ENCODE results near the gene SLC22A17. TPM values are rescaled to one million over a fixed set of nuclear protein-coding genes. Genes with fewer than 3 reads are reported as not detected.

SLC22A17 gene
- total and polyA plus RNA-seq, 2 of the 13 experiments (the other 11 are each of a cell fraction or from before 2014, with no cell fraction given): 0.95 to 1.1 TPM

DNA sequence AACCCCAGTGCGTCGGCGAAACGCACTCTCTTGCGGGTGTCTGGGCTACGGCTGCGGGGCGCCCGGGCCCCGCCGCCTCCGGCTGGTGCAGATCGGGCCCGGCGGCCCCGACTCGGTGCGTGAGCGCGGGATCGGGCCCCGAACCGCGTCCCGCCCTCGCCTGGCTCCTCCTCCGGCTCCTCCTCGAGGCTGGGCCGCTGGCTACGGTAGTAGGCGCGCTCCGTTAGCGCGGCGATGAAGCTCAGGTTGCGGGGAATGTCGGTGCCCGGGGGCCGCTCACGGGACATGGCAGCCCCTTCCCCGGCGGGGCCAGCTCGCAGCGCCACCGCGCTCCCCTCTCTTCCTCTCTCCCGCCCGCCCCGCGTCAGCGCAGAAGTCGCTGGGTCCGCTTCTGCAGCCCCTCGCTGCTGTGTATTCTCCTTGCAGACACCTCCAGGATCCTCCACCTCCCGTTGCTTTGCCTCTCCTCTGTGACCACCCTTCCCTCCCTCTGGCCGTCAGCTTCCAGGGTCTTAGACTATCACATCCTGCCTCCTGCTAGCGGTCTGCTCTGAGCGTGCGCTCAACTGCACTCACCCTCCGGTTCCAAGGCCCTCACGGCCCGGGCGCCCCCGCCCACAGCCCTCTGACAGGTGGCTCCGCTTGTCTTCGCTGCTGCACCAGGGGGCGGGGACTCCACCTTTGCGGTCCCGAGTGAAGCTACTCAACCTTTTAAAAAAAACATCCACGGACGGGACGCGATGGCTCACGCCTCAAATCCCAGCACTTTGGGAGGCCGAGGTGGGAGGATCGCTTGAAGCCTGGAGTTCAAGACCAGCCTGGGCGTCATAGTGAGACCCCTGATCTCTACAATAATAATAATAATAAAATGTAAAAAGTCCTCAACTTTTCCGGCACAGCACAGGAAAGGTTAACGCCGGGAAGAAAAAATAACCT, 50.1 kb downstream of the SLC22A17 start, which contains the start of gene PPP1R3E (continued):
- TF ChIP-seq ZNF484 (CRISPR knock-in tag; IDR thresholded peaks at IDR 0.05; ENCODE audit: borderline replicate concordance, low read depth) (no peak), ARID2 (CRISPR knock-in tag; IDR thresholded peaks at IDR 0.05; ENCODE audit: borderline replicate concordance) (no peak), ZNF335 (CRISPR knock-in tag; IDR thresholded peaks at IDR 0.05) (peak; percentile 32; the same call in 1 of the 2 replicates), ZSCAN21 (CRISPR knock-in tag; IDR thresholded peaks at IDR 0.05; ENCODE audit: borderline replicate concordance) (no peak; the same call in 1 of the 2 replicates), CHD2 (IDR thresholded peaks at IDR 0.05; ENCODE audit: low read depth, low read length) (no peak), NONO (IDR thresholded peaks at IDR 0.05) (no peak), NONO (CRISPR knock-in tag; conservative IDR thresholded peaks at IDR 0.05) (no peak), XBP1 (CRISPR knock-in tag; IDR thresholded peaks at IDR 0.05) (no peak), GABPB1 (CRISPR knock-in tag; IDR thresholded peaks at IDR 0.05) (peak; percentile 58), ZMYM2 (CRISPR knock-in tag; IDR thresholded peaks at IDR 0.05) (peak; percentile 96), MYNN (CRISPR knock-in tag; IDR thresholded peaks at IDR 0.05; ENCODE audit: low read depth) (no peak), CBX5 (CRISPR knock-in tag; IDR thresholded peaks at IDR 0.05; ENCODE audit: borderline replicate concordance) (peak; percentile 89; the same call in 1 of the 2 replicates)
- TF ChIP-seq, protein P1, sequence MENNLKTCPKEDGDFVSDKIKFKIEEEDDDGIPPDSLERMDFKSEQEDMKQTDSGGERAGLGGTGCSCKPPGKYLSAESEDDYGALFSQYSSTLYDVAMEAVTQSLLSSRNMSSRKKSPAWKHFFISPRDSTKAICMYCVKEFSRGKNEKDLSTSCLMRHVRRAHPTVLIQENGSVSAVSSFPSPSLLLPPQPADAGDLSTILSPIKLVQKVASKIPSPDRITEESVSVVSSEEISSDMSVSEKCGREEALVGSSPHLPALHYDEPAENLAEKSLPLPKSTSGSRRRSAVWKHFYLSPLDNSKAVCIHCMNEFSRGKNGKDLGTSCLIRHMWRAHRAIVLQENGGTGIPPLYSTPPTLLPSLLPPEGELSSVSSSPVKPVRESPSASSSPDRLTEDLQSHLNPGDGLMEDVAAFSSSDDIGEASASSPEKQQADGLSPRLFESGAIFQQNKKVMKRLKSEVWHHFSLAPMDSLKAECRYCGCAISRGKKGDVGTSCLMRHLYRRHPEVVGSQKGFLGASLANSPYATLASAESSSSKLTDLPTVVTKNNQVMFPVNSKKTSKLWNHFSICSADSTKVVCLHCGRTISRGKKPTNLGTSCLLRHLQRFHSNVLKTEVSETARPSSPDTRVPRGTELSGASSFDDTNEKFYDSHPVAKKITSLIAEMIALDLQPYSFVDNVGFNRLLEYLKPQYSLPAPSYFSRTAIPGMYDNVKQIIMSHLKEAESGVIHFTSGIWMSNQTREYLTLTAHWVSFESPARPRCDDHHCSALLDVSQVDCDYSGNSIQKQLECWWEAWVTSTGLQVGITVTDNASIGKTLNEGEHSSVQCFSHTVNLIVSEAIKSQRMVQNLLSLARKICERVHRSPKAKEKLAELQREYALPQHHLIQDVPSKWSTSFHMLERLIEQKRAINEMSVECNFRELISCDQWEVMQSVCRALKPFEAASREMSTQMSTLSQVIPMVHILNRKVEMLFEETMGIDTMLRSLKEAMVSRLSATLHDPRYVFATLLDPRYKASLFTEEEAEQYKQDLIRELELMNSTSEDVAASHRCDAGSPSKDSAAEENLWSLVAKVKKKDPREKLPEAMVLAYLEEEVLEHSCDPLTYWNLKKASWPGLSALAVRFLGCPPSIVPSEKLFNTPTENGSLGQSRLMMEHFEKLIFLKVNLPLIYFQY (CRISPR knock-in tag; IDR thresholded peaks at IDR 0.05; ENCODE audit: borderline replicate concordance): peak; percentile 6; the same call in 1 of the 2 replicates
- TF ChIP-seq, protein P2, sequence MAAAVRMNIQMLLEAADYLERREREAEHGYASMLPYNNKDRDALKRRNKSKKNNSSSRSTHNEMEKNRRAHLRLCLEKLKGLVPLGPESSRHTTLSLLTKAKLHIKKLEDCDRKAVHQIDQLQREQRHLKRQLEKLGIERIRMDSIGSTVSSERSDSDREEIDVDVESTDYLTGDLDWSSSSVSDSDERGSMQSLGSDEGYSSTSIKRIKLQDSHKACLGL (CRISPR knock-in tag; IDR thresholded peaks at IDR 0.05): peak; percentile 55
- TF ChIP-seq, protein P3, sequence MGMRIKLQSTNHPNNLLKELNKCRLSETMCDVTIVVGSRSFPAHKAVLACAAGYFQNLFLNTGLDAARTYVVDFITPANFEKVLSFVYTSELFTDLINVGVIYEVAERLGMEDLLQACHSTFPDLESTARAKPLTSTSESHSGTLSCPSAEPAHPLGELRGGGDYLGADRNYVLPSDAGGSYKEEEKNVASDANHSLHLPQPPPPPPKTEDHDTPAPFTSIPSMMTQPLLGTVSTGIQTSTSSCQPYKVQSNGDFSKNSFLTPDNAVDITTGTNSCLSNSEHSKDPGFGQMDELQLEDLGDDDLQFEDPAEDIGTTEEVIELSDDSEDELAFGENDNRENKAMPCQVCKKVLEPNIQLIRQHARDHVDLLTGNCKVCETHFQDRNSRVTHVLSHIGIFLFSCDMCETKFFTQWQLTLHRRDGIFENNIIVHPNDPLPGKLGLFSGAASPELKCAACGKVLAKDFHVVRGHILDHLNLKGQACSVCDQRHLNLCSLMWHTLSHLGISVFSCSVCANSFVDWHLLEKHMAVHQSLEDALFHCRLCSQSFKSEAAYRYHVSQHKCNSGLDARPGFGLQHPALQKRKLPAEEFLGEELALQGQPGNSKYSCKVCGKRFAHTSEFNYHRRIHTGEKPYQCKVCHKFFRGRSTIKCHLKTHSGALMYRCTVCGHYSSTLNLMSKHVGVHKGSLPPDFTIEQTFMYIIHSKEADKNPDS (CRISPR knock-in tag; IDR thresholded peaks at IDR 0.05): no peak
- TF ChIP-seq, protein P4, sequence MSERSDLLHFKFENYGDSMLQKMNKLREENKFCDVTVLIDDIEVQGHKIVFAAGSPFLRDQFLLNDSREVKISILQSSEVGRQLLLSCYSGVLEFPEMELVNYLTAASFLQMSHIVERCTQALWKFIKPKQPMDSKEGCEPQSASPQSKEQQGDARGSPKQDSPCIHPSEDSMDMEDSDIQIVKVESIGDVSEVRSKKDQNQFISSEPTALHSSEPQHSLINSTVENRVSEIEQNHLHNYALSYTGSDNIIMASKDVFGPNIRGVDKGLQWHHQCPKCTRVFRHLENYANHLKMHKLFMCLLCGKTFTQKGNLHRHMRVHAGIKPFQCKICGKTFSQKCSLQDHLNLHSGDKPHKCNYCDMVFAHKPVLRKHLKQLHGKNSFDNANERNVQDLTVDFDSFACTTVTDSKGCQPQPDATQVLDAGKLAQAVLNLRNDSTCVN (CRISPR knock-in tag; IDR thresholded peaks at IDR 0.05; ENCODE audit: borderline replicate concordance): 0 out of 2 replicates have a peak, but pooled peaks have one; percentile 52
- TF ChIP-seq, protein P5, sequence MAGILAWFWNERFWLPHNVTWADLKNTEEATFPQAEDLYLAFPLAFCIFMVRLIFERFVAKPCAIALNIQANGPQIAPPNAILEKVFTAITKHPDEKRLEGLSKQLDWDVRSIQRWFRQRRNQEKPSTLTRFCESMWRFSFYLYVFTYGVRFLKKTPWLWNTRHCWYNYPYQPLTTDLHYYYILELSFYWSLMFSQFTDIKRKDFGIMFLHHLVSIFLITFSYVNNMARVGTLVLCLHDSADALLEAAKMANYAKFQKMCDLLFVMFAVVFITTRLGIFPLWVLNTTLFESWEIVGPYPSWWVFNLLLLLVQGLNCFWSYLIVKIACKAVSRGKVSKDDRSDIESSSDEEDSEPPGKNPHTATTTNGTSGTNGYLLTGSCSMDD (CRISPR knock-in tag; IDR thresholded peaks at IDR 0.05): peak; percentile 53; the same call in 1 of the 2 replicates
- TF ChIP-seq, protein P6, sequence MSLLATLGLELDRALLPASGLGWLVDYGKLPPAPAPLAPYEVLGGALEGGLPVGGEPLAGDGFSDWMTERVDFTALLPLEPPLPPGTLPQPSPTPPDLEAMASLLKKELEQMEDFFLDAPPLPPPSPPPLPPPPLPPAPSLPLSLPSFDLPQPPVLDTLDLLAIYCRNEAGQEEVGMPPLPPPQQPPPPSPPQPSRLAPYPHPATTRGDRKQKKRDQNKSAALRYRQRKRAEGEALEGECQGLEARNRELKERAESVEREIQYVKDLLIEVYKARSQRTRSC (CRISPR knock-in tag; IDR thresholded peaks at IDR 0.05; ENCODE audit: low read depth): peak; percentile 54; the same call in 1 of the 2 replicates
